HG03025 (cell line): ENCODE measurements around the gene DDO.

Experiments
- ATAC-seq: cut with Tn5 transposase; IDR thresholded peaks from one replicate; pipeline ENCODE4 v1.9.1; 2021; ENCODE audit warnings: mild to moderate bottlenecking, moderate library complexity; ENCODE audit not compliant: unreplicated experiment, low FRiP score

The DDO gene

DNA sequence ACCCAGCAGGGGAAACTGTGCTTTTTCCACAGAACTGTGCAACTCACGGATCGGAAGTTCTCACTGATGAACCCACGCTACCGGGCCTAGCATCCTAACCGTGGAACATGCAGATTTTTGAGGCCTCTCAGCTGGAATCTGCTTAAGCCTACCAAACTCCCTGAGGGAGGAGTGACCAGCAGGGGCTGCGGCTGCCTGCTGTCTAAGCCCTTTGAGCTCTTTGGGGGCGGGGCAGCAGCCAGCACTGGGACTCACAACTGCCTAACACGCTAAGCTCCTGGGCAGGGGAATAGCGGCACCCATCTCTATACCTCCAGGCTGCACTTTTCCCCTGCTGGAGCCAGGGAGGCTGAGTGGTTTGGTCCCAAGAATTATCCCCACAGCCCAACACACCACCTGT lies 36.8 kb downstream of the DDO start:
- ATAC-seq: no peak

DNA sequence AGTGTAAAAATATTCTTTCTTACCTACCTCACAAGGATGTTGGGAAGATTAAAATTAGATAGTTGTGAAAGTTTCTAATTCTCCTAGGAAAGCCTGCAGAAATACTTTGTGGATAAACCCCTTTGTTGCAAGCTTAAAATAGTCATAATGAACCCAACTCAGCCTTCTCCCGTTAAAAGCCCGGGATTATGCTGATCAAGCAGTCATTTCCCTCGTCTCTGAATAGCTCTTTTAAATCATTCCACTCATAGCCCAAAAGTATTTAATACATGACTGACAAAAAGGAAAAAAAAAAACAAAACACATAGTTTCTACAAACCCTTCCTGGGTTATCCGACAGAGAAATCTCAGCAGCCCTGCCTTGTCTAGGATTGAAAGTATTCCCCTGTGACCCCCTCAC lies 46.3 kb downstream of the DDO start:
- no peak for ATAC-seq

DNA sequence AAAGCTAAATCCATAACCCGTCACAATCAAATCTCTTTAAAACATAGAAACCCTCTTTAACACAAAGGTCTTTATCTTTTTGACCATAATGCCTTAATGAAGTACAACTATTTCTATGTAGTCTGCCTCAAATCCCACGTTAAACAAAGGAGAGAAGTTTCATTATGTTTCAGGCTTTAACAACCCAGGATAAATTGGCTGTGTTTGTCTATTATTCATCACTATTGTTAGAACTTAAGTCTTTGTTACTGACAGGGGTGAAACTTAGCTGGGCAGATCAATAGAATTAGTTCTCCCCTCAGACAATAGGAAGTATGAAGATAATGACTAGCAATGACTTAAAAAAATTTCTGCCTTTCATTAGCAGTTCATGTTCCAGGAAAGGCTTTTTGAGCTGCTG lies 47.1 kb downstream of the DDO start:
- ATAC-seq: no peak

DNA sequence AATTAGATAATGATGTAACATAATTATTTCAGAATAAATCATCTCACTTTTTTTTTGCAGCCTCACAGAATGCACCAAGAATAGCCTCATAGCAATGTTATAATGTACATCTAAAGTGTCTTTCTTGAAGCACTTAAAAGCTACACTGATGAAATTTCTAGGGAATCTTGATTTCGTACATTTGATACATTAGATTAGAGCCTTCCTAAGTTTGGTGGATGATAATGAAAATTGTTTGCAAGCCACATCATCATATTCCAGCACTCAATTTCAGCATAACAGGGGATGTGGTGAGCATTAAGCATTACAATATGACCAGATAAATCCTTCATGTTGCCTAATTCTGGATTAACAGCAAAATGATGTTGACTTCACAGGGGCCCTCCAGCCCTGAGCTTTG lies 47.5 kb downstream of the DDO start:
- no peak for ATAC-seq

DNA sequence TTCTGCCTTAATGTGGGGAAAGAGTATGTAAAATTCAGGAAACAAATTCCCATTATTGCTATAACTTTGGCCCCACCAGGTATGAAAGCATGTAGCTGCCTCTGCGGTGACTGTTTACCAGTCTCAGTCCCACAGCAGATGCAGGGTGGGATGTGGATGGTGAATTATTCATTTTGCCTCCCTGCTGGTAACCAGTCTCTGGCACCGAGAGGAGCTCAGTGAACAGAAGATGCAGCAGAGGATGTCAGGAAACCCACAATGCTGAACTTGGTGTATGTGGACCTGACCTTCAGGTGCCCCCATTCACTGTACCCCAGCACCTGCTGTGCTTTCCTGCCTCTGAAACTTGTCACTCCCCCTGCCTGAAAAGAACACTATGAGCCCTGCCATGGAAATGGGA lies 48.4 kb downstream of the DDO start:
- ATAC-seq: no peak

DNA sequence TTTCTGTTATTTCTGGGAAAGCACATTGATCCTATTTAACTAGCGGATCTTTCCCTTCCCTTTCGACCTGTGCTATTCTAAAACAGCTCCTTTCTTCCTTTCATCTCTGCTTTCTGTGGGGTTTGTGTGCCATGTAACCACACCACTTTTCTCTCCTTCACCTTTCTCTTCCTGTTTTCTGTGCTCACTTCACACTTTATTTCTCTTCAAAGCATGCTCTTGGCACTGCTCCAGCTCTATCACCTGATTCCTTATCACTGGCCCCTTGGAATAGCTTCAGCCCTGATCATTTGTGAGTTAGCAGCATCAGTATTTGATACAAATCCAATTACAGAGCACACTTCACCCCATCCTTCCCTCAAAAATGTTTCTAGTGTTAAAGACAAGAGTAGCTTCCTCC lies 49.1 kb downstream of the DDO start:
- no peak for ATAC-seq

DNA sequence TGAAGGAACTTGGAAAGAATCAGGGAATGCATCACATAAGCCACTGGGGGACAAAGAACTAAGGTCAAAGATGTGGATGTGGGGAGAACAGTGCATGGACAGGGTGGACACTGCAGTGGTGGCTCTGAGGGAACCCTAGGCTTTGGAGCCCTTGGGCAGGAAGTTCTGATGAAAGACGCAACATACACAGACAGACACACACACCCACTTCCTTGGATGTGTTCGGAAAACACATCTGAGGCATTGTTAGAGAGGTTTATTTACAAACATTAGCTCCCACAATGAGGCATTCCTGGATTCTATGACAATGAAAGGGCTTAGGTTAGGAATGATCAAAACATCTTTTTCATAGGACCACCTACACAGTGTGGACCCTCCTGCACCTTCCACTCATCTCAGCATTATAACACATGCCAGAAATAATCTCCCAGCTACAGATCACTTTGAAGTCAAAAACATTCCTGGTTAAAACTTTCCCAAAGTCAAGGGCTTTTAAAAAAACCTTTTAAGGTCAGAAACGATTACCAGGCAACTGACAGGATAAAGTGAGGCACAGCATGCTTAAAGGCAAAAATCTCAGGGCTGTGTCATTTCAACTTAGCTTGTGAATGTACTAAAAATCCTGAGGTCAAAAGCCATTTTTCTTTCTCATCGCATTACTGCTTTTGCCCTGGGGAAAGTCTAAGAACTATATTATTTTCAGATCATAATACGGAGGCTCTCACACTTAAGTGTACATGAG lies 50.8 kb downstream of the DDO start:
- no peak for ATAC-seq

DNA sequence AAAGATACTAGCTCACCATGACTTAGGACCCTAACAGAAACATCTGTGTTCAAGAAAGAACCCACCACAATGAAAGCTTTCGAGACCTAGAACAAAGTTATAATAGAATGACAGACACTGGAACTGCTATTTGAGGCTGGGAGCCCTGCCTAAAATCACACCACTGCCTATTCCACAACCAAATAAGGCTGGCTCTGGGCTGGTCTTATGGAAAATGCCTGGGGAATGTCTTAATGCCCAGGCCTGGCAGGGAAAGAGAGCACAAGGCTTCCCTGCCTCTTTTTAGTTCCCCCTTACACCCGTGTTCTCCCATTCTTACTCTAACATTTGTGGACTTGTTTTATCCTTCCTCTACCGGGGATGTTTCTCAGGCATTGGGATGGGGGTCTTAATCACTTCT lies 51.6 kb downstream of the DDO start:
- no peak for ATAC-seq

DNA sequence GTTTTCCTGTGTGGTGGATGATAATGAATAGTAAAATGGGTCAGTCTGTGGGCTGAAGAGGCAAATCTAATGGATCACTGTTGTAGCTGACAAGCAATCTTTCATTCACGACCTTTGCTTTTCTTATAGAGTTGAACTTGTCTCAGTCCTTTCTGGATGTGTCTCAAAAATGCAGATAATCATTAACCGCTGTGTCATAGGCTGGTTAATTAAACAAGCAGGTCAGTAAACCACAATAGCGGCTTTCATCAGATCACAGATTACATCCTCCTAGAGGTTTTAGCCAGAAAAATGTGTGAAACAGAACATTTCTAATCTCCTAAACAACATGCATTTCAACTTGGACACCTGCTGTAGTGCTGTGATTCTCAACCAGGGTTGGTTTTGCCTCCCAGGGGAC lies 54.7 kb downstream of the DDO start:
- ATAC-seq: no peak

DNA sequence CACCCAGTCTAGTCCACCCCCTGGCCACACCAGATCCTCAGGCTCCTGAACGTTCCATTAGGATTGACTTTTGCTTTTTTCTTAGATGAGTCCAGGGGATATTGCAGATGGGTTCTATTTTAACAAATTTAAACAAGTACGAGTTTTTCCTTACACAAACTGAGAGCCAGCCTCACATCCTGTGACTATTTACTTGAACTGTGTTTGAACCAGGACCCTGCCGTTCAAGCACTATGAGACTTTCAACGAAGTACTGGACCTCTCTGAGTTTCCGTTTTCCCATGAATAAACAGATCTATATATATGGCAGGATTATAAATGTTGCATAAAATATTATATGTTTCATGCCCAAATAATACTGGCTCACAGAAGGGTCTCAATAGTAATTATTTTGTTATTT lies 55.8 kb downstream of the DDO start:
- no peak for ATAC-seq

DNA sequence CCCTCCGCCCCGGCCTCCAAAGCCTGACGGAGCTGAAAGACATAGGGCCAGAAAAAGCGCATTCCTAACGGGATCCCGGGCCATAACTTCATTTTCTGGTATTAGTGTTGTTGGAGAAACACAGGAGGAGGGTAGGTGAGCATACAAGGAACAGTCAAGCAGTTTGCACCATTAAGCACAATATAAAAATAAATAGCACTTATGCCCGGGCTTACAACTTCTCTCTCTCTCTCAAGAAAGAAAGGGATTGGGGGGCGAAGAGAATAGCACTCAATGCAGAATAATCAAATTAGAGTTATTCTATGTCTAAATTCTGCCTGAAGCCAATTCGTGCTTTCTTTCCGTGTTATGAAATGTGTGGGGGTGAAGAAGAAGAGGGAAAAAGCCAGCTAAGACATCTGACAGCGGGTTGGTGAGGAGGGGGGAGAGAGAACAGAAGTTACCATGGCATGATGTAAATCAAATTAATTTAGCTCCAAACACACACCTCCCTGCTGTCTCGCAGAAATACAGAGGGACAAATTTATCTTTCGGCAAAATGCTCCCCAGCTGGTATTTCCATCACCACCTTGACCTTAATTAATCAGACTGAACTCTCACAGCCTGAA lies 56.7 kb downstream of the DDO start:
- no peak for ATAC-seq

DNA sequence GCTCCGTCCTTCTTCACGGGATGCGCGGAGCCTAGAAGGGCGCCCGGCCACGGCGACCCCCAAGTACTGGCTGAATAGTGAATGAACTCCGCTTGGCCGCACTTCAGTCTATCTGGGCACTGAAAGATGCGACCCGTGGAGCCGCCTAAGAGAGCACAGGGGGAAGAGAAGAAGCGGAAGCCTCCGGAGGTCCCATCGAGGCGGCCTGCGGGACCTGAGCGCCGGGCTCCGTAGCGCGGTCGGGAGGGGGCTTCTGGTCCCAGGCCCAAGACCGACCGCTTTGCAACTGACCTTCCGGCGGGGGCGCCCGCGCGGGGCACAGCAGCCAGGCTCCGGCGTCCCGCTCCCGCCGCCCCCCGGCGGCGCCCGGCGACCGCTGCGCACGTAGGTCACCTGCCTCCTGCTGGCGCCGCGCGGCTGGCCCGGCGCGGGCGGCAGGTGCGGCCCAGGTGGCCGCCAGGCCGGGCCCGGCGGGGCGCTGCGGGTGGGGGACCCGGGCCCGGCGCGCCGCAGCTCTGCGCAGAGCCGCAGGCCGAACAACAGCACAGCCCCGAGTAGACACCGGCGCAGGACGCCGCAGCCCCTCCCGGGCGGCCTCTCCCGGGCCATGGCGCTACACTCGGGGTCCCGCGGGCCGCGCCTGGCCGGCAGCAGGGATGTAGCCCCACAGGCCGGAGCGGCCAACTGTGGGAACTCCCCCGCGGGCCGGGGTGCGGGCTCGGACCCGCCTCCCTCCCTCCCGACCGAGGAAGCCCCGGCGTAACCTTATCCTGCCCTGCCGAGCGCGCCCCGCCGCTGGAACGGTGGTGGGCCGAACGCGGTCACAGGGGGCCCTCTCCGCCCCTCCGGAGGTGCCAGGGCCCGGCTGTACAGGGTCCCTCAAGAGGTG lies 57.5 kb downstream of the DDO start, which contains the start of gene METTL24:
METTL24 (minus strand) TSS at position 686 of the 889 bp plus-strand sequence; CDS start at position 609, 77 bp downstream.
- no peak for ATAC-seq

DNA sequence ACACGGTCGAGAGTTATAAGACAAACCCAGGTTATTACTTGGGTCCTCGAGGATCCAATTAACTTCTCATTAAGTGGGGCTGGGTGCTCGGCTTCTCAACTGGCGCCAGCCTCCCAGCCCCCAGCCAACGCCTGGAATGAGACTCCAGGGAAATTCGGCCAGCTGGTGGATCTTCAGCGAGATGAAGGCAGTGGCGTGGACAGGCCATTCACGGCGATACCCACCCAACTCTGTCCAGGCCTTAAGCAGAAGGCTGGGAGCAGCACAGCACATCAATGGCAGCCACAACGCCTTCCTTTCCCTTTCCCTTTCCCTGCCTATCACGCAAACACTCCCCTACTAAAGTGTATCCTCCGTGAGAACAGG lies 58.1 kb downstream of the DDO start:
- ATAC-seq: no peak

DNA sequence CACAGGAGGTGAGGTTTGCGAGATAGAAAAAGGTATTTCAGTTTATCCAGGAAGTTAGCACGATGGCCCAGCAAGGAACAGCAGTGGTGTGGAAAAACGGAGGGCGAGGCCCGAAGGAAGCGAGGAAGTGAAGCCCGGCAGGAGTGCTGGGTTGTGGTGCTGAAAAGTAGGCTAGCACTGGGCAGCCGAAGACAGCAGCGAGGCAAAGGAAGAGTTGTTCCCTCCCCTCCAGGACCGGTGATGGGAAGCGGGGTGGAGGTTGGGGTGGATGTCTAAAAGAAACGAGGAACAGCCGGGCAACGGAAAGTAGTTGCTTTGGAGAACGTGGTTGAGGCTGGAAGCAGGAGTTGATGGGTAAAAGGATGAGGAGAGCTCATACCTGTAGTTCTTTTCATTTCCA lies 58.6 kb downstream of the DDO start:
- ATAC-seq: no peak

DNA sequence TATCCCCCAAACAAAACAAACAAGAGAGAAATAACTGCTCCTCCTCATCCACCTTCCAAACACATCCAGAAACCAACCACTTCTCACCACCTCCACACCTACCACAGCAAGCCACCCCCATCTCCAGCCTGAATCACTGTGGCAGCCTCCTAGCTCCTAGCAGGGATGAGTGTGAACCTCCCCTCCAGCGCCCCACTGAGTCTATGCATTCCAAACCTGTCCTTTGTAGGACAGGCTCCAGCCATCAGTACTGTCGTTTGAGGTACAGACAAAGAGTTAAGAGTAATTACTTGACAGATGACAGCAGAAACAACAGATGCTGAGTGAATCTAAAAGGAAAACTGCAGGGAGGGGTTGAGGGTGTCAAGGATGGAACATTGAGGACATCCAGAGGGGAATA lies 59.6 kb downstream of the DDO start:
- ATAC-seq: no peak

DNA sequence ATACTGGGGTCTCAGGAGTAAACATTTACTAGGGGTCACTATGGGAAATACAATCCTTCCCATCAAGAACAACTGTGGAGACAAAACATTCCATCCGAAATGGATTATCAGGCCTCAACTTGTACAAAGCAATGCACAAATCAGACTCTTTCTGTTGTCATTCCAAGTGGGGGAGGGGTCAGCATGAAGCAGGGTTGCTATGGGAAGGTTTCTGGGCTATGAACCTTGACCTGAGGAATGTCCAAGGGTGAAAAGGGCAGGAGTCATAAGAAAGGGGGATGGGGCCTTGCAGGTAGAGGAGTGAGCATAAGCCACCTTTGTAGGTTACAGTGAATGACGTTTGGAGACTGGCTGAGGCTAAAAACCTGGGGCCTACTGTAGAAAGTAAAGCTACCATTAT lies 60.4 kb downstream of the DDO start:
- ATAC-seq: no peak

DNA sequence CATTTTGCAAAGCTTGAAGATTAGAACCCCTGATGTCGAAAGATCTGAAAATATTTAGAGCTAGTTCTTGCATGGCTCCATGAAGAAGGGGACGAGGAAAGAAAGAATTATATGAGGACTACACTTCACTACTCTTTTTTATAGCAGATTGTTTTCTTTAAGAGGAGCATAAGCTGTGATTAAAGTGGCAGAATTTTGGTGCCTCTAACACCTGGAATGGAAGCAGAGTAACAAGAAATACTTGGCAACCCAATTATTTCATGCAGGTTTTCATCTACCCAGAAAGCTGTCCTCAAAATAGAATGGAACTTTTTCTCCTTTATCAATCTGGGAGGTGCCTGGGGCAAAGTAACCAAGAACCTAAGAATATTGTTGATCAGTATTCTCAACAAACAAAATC lies 61.2 kb downstream of the DDO start:
- no peak for ATAC-seq

DNA sequence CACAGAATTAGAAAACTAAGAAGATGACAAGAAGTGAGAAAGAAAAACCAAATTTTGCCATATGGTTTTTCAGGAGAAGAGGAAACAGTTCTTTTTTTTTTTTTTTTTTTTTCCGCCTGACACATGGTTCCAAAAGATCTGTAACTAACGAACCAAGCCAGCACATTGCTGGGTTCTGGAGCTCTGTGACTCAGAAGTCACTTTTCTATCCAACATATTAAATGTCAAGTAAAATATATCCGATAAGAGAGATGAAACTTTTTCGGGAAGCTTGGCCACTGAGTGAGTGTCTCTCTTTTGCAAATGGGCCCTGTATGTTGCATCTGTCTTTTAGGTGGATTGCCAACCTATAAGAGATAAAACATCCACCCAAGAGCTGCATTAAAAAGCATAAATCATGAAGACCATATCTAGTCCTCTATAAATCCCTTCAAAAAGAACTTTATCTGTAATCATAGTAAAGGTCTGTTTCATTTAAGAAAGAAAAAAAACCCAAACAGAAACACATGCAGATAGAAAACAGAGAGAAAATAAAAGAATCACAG lies 61.8 kb downstream of the DDO start:
- ATAC-seq: no peak

DNA sequence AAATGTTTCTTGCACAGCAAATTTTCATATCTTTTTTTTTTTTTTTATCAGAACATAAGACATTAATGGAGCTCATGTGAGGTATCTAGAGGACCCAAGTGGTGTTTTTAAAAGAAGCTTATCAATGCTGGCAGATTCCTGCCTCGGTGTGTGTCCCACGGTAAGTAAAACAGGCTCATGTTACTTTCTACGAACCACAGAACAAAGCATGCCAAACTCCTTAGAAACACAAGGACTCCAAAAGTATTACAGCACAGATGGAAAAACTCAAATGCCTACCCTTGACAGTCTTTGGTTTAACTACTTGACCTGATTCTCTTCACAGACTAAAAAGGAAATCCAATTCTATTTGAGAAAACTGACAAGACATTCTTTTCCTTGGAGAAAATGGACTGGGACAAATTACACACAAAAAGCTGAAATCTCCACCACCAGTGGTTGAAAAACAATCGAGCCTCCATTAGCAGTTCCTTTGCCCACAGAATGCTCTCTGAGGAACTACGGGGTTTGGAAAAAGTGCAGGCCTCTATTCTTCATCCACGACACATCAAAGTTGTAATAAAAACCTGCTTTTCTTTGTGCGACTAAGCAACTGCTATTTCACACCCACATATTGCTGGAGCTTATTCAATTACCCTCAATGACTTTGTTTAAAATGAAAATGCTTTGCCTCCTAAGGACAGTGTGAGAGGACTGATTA lies 62.7 kb downstream of the DDO start:
- ATAC-seq: no peak

DNA sequence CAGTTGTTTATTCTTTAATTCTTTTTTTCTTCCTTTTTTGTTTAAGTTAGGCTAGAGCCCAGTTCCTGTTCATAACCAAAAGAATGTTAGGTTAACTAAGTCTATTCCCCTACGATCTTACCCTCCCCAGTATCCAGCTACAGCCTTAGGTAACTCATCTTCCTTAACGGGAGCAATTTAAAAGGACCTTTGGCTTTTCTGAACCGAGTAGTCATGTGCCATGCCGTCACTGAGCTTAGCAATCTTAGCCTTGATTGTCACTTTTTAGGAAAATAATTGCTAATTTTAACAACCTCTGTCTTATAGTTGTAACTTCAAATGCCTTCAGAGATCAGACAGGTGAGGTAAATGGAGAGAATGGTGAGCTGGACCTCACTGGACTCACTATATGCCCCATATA lies 63.4 kb downstream of the DDO start:
- ATAC-seq: no peak

DNA sequence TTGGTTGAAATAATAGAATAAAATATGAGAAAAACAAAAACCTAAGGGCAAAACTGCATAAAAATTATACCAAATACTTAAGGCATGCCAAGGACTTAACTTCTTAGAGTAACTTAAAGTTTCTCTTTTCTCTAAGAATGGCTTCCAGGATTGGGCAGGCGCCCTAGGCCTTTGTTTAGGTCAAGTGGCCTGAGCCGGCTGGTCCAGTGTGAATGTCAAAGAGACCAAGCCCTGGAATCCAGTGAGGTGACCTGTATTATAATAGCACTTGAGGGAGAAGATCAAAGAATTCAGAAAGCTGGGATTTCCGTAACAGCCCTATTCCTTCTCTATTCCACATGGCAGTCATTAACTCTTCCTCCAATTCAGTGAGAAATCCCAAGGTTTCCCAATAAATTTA lies 63.8 kb downstream of the DDO start:
- no peak for ATAC-seq
